GM23338 (cell line): ENCODE measurements around the gene SLC25A26. TPM values are rescaled to one million over a fixed set of nuclear protein-coding genes. Genes with fewer than 3 reads are reported as not detected.

Experiments
- ATAC-seq: fragments of 200-7000 bp; cut with Tn5 transposase; 3 replicates; pipeline ENCODE4 v1.9.1; 2020
- DNase-seq: peaks from one replicate; pipeline ENCODE4 v3.0.0-alpha.2; 2015; ENCODE audit warnings: low spot score
- H2AFZ ChIP-seq: fragments of 200-600 bp; sonication (generic); 2 replicates; pipeline ENCODE4 v1.8.0; 2016; ENCODE audit warnings: antibody characterized with exemption, mild to moderate bottlenecking, moderate library complexity
- H3F3A ChIP-seq: fragments of 200-600 bp; sonication (generic); replicated peaks from 2 replicates; pipeline ENCODE4 v1.8.0; 2017; ENCODE audit warnings: antibody characterized with exemption, mixed run types, low read depth
- H3K27ac ChIP-seq: fragments of 200-600 bp; sonication (generic); 2 replicates; pipeline ENCODE4 v1.6.1; 2016; ENCODE audit warnings: low read depth
- H3K27me3 ChIP-seq: fragments of 200-600 bp; sonication (generic); 2 replicates; pipeline ENCODE4 v1.8.0; 2016; ENCODE audit warnings: mild to moderate bottlenecking, mixed run types, moderate library complexity; ENCODE audit not compliant: insufficient read depth
- H3K36me3 ChIP-seq: fragments of 200-600 bp; sonication (generic); 2 replicates; pipeline ENCODE4 v1.8.0; 2016; ENCODE audit warnings: mild to moderate bottlenecking; ENCODE audit not compliant: insufficient read depth
- H3K4me1 ChIP-seq: fragments of 200-600 bp; sonication (generic); 2 replicates; pipeline ENCODE4 v1.8.0; 2016; ENCODE audit warnings: mild to moderate bottlenecking, moderate library complexity; ENCODE audit not compliant: insufficient read depth
- H3K4me2 ChIP-seq: fragments of 200-600 bp; sonication (generic); 2 replicates; pipeline ENCODE4 v1.7.1; 2017; ENCODE audit warnings: mixed run types
- H3K4me3 ChIP-seq: fragments of 200-600 bp; sonication (generic); 2 replicates; pipeline ENCODE4 v1.6.1; 2016; ENCODE audit warnings: mixed run types
- H3K79me2 ChIP-seq: fragments of 200-600 bp; sonication (generic); replicated peaks from 2 replicates; pipeline ENCODE4 v1.8.0; 2017; ENCODE audit warnings: mild to moderate bottlenecking; ENCODE audit not compliant: insufficient read depth
- H3K9me2 ChIP-seq: fragments of 200-600 bp; sonication (generic); 2 replicates; pipeline ENCODE4 v1.8.0; 2017; ENCODE audit not compliant: insufficient read depth
- H4K20me1 ChIP-seq: fragments of 200-600 bp; sonication (generic); replicated peaks from 2 replicates; pipeline ENCODE4 v1.8.0; 2017; ENCODE audit warnings: mild to moderate bottlenecking; ENCODE audit not compliant: insufficient read depth
- H3K27ac Mint-ChIP-seq: 2 replicates; pipeline ENCODE4 v1.8.0; 2020; ENCODE audit warnings: inconsistent platforms, mild to moderate bottlenecking, moderate library complexity, mixed read lengths
- H3K27me3 Mint-ChIP-seq: 3 replicates; pipeline ENCODE4 v1.8.0; 2022; ENCODE audit warnings: low read depth, mild to moderate bottlenecking, moderate library complexity, mixed read lengths, inconsistent platforms; ENCODE audit not compliant: insufficient read depth, poor library complexity
- H3K36me3 Mint-ChIP-seq: 3 replicates; pipeline ENCODE4 v1.8.0; 2021; ENCODE audit warnings: low read depth, mild to moderate bottlenecking, inconsistent platforms, moderate library complexity, mixed read lengths
- H3K4me1 Mint-ChIP-seq: 3 replicates; pipeline ENCODE4 v1.8.0; 2020; ENCODE audit warnings: mild to moderate bottlenecking, inconsistent platforms, mixed read lengths
- H3K4me3 Mint-ChIP-seq: 3 replicates; pipeline ENCODE4 v1.8.0; 2021; ENCODE audit warnings: moderate library complexity, mild to moderate bottlenecking, inconsistent platforms, mixed read lengths
- H3K9me3 Mint-ChIP-seq: 3 replicates; pipeline ENCODE4 v1.8.0; 2020; ENCODE audit warnings: moderate library complexity, mild to moderate bottlenecking, inconsistent platforms, mixed read lengths
- CREB1 ChIP-seq: fragments of 250-450 bp; sonication (Bioruptor Pico); IDR thresholded peaks from 2 replicates; pipeline ENCODE4 v1.5.0; 2020; ENCODE audit warnings: low read depth, mild to moderate bottlenecking, moderate library complexity
- EZH2 ChIP-seq: fragments of 200-600 bp; sonication (generic); IDR thresholded peaks from one replicate; pipeline ENCODE4 v1.8.0; 2017; ENCODE audit warnings: antibody characterized with exemption, mild to moderate bottlenecking, low read depth; ENCODE audit not compliant: unreplicated experiment
- EZH2phosphoT487 ChIP-seq: fragments of 200-600 bp; sonication (generic); IDR thresholded peaks from one replicate; pipeline ENCODE4 v1.8.1; 2018; ENCODE audit warnings: antibody characterized with exemption; ENCODE audit not compliant: unreplicated experiment
- JUNB ChIP-seq: IDR thresholded peaks from one replicate; pipeline ENCODE4 v1.6.1; 2016; ENCODE audit warnings: antibody characterized with exemption; ENCODE audit not compliant: unreplicated experiment
- NANOG ChIP-seq: IDR thresholded peaks from 2 replicates; pipeline ENCODE4 v1.6.1; 2016; ENCODE audit warnings: antibody characterized with exemption, borderline replicate concordance
- REST ChIP-seq: IDR thresholded peaks from one replicate; pipeline ENCODE4 v1.6.1; 2018; ENCODE audit warnings: antibody characterized with exemption; ENCODE audit not compliant: unreplicated experiment
- STAT1 ChIP-seq: IDR thresholded peaks from one replicate; pipeline ENCODE4 v1.6.1; 2016; ENCODE audit warnings: antibody characterized with exemption; ENCODE audit not compliant: unreplicated experiment
- ZNF114 ChIP-seq: fragments of 250-450 bp; sonication (Bioruptor Pico); IDR thresholded peaks from 2 replicates; pipeline ENCODE4 v1.5.0; 2020; ENCODE audit warnings: mild to moderate bottlenecking, moderate library complexity
- ZNF331 ChIP-seq: fragments of 250-450 bp; sonication (Bioruptor Pico); IDR thresholded peaks from 2 replicates; pipeline ENCODE4 v1.5.0; 2020; ENCODE audit warnings: low read depth, mild to moderate bottlenecking, moderate library complexity
- ZNF462 ChIP-seq: fragments of 250-450 bp; sonication (Bioruptor Pico); IDR thresholded peaks from 2 replicates; pipeline ENCODE4 v1.5.0; 2020; ENCODE audit warnings: mild to moderate bottlenecking, moderate library complexity
- polyA plus RNA-seq: library from polyadenylated mRNA; unstranded; fragments of >200 nt; fragmentation: Nextera tagmentation; extraction: Ambion mirVana; gene quantifications from 2 replicates; pipeline ENCODE4 v1.2.1, GENCODE V29; 2016
- total RNA-seq: library from RNA; depleted of rRNA; stranded (reverse); fragments of >200 nt; shearing (Covaris generic); gene quantifications from 2 replicates; pipeline ENCODE4 v1.2.3, GENCODE V29; 2014
- TF ChIP-seq, protein P1 (sequence below): IDR thresholded peaks from 2 replicates; pipeline ENCODE4 v1.6.1; 2016; ENCODE audit warnings: antibody characterized with exemption

The SLC25A26 gene
- total and polyA plus RNA-seq, 2 experiments from 2014 or later, result 24.8 to 40.2 TPM

DNA sequence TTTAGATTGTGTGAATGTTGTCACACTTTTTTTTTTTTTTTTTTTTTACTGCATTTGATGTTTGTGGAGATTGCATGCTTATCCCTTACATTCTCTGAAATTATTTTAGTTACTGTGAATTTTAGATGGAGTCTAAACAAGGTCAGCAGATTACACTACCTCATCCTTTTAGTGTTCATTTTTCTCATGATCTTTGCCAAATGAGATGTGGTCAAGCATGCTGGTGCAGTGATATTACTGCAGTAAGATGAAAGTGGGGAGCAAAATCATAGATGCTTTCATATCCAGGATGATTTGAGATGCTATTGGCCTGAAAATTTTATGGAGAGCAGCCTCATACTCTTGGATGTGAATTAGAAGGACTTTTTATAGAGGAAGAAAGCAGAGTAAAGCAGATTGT lies 45.8 kb downstream of the SLC25A26 start:
- TF ChIP-seq STAT1 (no peak), JUNB (no peak), EZH2phosphoT487 (no peak)
- H3K9me2 ChIP-seq, result no peaks in the 10 kb centered on the region
- no peak for DNase-seq
- H3K4me1 ChIP-seq, result no peaks in the 10 kb centered on the region
- Mint-ChIP-seq H3K27me3 (no peaks in the 10 kb centered on the region), H3K9me3 (no peaks in the 10 kb centered on the region), H3K27ac (no peak overlapping the region), H3K36me3 (peaks cover 16% of the 10 kb centered on the region), H3K4me1 (peaks cover 8% of the 10 kb centered on the region), H3K4me3 (no peak overlapping the region)
- H3F3A ChIP-seq, result no peaks in the 10 kb centered on the region
- no peak overlapping the region for H3K4me2 ChIP-seq
- no peaks in the 10 kb centered on the region for H4K20me1 ChIP-seq
- H3K79me2 ChIP-seq, result no peaks in the 10 kb centered on the region
- H3K27me3 ChIP-seq, result no peaks in the 10 kb centered on the region
- H3K27ac ChIP-seq, result no peak overlapping the region
- no peaks in the 10 kb centered on the region for H3K36me3 ChIP-seq
- H3K4me3 ChIP-seq, result no peak overlapping the region
- no peak for ATAC-seq
- no peak overlapping the region for H2AFZ ChIP-seq

DNA sequence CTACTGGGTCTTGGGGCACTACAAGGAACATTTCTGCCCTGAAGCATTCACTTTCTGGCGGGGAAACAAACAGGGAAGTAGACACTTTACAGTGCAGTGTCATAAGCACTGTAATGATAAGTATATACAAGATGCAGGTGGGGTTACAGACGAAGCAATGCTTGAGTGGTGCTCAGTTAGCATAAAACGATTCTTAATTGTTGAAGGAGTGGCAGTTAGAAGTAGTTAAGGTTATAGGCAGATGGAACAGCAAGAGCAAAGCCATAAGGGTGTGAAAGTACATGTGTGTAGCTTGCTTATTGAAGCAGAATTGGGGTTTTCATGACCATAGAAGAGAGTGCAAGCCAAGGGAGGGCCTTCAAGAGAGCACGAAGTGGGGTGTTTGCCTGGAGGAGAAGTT lies 46.2 kb downstream of the SLC25A26 start:
- no peak overlapping the region for H3K4me3 Mint-ChIP-seq
- no peaks in the 10 kb centered on the region for H3K9me3 Mint-ChIP-seq
- H3K4me3 ChIP-seq, result no peak overlapping the region
- no peaks in the 10 kb centered on the region for H3K4me1 ChIP-seq
- no peaks in the 10 kb centered on the region for H3K79me2 ChIP-seq
- H3K27me3 ChIP-seq, result no peaks in the 10 kb centered on the region
- H2AFZ ChIP-seq, result no peak overlapping the region
- H3K27me3 Mint-ChIP-seq, result no peaks in the 10 kb centered on the region
- no peak overlapping the region for H3K27ac ChIP-seq
- peaks cover 16% of the 10 kb centered on the region for H3K36me3 Mint-ChIP-seq
- peaks cover 8% of the 10 kb centered on the region for H3K4me1 Mint-ChIP-seq
- no peaks in the 10 kb centered on the region for H3K9me2 ChIP-seq
- H4K20me1 ChIP-seq, result no peaks in the 10 kb centered on the region
- H3F3A ChIP-seq, result no peaks in the 10 kb centered on the region
- H3K27ac Mint-ChIP-seq, result no peak overlapping the region
- H3K4me2 ChIP-seq, result no peak overlapping the region
- H3K36me3 ChIP-seq, result no peaks in the 10 kb centered on the region
- DNase-seq (no peak), ATAC-seq (no peak)
- TF ChIP-seq NANOG, result no peak
- no peak for TF ChIP-seq EZH2
- no peak for TF ChIP-seq ZNF114
- no peak for TF ChIP-seq STAT1
- no peak for TF ChIP-seq ZNF331 (CRISPR knock-in tag)
- no peak for TF ChIP-seq REST
- TF ChIP-seq ZNF462 (CRISPR knock-in tag), result no peak
- TF ChIP-seq CREB1 (CRISPR knock-in tag), result no peak
- TF ChIP-seq JUNB, result no peak
- TF ChIP-seq, protein P1, sequence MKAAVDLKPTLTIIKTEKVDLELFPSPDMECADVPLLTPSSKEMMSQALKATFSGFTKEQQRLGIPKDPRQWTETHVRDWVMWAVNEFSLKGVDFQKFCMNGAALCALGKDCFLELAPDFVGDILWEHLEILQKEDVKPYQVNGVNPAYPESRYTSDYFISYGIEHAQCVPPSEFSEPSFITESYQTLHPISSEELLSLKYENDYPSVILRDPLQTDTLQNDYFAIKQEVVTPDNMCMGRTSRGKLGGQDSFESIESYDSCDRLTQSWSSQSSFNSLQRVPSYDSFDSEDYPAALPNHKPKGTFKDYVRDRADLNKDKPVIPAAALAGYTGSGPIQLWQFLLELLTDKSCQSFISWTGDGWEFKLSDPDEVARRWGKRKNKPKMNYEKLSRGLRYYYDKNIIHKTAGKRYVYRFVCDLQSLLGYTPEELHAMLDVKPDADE, result no peak
